C1 segment of cervical spinal cord (tissue), 14 donors: ENCODE data around the gene CFDP1.

Source experiments
- DNase-seq, 14 donors: peaks; one replicate each; lab custom pipeline; 2025; lab: John Stamatoyannopoulos, UW

CFDP1 gene

DNA sequence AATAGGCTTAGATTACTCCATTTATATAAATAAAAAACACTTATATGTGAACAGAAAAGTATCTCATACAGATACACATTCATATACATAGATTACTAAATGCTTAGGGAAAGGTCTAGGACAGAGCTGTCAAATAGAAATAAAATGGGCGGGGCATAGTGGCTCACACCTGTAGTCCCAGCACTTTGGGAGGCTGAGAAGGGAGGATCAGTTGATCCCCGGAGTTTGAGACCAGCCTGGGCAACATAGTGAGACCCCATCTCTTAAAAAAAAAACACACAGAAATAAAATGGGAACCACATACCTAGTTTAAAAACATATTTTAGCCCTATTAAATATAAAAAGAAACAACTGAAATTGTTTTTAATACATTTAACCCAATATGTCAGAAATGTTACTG is 58.9 kb downstream of the CFDP1 start:
- no peak for DNase-seq

DNA sequence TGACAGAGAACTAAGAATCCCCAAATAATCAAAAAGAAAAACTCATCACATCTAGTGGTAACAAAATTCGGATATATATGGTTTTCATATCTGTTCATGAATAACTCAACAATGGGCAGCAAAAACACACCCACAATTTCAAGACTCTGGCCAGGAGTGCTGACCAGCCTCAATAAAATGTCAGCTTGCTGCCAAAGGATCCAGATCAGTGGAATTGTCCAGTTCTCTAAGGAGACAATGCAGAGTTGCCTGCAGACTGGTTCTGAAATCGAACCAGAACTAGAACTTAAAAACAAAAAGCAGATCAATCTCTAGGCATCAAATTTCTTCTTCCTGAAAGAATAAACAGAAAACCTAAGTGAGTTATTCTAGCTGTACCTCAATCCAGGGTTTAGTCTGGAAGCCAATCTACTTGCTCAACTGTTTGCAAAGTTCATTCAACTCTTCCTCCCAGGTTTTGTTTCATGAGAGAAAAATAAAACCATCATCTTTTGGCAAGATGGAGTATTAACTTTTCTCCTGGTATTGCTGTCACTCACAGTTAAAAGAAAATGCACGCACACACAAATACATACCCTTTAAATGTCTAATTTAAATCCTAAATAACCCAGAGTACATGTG is 61.0 kb downstream of the CFDP1 start:
- DNase-seq = no peak

- no peak for DNase-seq
Measured at GRCh38 chr16:75371171-75371570, 62.1 kb downstream of the CFDP1 start.

DNA sequence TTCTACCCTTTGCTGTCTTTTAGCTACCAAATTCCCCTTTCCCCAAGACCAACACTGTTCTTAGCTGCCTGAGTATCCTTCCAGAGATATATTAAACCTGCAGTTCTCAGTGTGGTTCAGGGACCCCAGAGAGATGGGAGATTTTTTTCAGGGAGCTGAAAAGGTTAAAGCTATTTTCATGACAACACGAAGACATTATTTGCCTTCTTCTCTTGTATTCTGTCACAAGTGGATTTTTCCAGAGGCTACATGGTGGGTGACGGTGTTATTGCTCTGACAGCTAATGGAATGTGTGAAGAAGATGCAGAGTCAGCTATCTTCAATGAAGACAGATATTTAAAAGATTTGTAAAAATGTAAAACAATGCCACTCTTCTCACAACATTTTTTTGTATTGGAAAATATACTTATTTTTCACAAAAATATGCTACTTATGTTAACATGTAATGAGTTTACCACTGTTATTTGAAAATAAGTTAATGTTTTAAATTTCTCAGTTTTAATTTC is 69.0 kb downstream of the CFDP1 start:
- no peak for DNase-seq

- no peak for DNase-seq
Measured at GRCh38 chr16:75362846-75363245, 70.5 kb downstream of the CFDP1 start.

GRCh38 chr16:75361936-75362335 is 71.4 kb downstream of the CFDP1 start:
- no peak for DNase-seq

GRCh38 chr16:75354170-75354569 is 79.1 kb downstream of the CFDP1 start:
- no peak for DNase-seq

DNA sequence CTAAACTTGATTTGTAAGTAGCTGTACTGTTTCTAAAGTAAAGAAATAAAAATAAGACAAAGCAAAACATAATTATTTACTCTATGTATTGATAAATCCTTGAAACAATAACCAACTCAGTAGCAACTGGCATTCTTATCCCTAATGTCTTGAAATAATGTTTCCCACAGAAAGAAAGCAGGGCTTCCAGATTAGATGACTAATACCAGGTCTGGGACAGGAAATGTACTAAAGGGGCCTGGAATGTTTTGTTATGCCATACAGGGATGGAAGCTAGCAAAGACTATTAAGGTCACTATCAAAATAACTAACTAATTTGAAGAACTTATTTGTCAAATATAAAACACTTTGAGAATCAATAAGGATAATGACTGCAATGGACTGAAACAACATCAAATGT is 82.1 kb downstream of the CFDP1 start:
- DNase-seq = no peak

GRCh38 chr16:75345711-75346110 is 87.6 kb downstream of the CFDP1 start:
- DNase-seq = no peak

DNA sequence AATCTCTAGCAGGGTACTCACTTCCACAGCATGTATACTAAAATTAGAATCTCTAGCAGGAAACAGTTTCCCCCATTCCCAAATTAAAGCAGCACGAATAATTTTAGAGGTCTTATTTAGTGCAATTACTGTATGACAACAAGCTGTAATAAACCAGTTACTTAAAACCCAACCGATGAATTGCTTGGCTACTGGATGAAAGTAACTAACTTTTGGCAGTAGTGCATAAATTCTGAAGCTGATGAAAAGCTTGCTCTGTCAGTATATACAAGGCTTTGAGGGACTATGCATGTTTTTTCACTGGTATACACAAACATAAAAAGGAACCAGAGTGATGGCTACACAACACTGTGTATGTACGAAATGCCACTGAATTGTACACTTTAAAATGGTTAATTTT is 89.4 kb downstream of the CFDP1 start:
- no peak for DNase-seq

DNA sequence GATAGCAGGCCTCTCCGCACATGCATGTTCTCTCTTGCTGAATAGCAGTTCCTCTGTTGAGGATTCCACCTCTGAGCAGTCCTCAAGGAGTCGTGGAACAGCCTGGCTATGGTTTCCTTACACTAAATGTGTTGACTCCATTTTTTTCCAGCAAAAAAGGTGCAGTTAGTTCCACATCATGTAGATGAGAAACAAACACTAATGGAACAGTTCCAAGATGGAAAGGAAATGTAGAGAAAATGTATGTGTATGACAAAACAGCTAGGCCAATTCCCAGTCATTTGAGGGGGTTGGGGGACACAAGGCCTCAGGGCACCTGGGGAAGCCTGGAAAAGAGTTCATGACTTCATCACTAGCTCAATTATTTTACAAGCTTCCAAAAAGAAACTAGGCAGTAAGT is 90.0 kb downstream of the CFDP1 start:
- DNase-seq = no peak

- DNase-seq = no peak
Measured at GRCh38 chr16:75342308-75342811, 90.9 kb downstream of the CFDP1 start.

DNA sequence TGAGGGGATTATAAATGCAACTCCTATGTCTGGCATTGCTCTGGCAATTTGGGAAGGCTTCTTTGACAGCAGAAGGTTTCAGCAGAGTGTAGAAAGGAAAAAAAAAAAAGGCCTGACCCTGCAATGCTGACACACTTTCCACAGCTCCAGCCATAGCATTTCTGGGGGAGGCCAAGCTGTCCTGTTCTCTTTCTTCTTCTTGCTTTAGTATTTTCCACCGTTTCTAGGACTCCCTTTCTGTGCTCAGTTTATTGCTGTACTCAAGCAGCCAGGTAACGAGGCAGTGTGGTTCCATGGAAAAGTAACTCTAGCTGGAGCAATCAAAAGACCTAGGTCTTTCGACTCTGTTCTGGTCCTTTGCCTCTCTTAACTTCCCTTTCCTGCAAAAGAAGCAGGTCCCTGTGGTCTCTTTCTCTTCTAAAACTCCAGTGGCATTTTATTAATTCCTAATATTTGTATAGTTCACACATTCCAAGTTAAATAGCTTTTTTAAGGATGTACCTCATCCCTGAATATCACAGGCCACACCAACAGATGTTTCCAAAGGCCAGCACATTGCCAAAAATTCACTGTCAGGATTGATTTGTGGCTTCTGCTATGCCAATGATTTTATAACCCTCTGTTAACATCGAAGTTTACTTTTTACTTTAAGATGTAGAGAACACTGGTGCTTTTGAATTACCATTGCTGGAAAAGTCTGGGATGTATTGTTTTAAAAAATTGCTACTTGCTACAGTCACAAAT is 91.6 kb downstream of the CFDP1 start:
- DNase-seq = no peak

- no peak for DNase-seq
Measured at GRCh38 chr16:75340741-75341491, 92.4 kb downstream of the CFDP1 start.

DNA sequence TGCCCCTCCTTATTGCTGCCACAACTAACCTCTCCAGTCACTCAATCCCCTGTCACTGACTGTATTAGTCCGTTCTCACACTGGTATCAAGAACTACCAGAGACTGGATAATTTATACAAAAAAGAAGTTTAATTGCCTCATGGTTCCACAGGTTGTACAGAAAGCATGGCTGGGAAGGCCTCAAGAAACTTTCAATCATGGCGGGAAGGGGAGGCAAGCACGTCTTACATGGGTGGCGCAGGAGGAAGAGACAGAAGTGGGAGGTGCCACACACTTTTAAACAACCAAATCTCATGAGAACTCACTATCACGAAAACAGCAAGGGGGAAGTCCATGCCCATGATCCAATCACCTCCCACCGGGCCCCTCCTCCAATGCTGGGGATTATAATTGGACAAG is 95.9 kb downstream of the CFDP1 start:
- DNase-seq = no peak

GRCh38 chr16:75336521-75336920 is 96.8 kb downstream of the CFDP1 start:
- DNase-seq = no peak

DNA sequence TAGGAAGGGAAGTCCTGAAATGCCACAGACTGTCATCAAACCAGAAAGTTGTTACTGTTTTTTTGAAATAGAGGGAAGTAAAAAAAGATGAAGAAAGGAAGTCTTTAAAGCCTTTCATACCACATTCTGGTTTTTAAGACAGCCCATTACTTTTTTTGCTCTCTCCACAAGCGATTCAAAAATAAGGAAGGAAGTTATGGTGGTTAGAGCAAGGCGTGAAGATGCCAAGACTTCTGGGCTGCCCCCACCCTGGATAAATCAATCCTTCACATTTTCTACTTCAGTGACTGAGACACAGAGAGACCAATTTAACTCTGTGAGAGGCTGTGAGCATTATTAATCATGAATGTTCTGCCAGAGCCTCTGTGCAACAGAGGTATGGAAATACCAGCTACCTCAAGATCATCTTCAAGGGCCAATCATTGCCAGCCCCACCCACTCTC is 99.6 kb downstream of the CFDP1 start:
- DNase-seq = no peak

- DNase-seq = no peak
Measured at GRCh38 chr16:75329943-75330342, 103.4 kb downstream of the CFDP1 start.

DNA sequence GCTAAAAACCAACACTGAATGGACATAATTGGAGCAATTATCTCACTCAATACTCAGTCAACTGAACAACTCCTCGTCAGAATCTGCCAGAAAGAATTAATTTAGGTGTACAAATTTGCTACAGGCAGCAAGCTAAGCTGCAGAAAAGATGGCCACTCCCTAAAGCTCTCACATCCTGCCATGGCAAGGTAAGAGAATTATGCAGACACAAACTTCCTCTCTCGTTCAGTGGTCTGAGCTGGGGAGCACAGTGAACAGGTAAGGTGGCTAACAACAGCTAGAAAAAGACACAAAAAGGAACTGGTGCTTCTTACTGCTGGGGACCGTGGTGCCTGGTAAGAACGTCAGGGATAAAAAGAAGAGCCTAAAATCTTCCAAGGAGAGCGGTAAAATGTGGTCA is 107.0 kb downstream of the CFDP1 start:
- no peak for DNase-seq

- no peak for DNase-seq
Measured at GRCh38 chr16:75323933-75324332, 109.4 kb downstream of the CFDP1 start.

DNA sequence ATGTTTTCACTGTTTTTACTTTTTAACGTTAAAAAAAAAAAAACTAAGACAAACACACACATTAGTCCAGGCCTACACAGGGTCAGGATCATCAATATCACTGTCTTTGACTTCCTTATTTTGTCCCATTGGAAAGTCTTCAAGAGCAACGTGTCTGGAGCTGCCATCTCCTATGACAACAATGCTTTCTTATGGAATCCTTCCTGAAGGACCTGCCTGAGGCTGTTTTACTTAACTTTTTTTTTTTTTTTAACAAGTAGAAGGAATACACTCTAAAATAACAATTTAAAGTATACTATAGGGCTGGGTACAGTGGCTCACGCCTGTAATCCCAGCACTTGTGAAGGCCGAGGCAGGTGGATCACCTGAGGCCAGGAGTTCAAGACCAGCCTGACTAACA is 110.1 kb downstream of the CFDP1 start:
- no peak for DNase-seq

DNA sequence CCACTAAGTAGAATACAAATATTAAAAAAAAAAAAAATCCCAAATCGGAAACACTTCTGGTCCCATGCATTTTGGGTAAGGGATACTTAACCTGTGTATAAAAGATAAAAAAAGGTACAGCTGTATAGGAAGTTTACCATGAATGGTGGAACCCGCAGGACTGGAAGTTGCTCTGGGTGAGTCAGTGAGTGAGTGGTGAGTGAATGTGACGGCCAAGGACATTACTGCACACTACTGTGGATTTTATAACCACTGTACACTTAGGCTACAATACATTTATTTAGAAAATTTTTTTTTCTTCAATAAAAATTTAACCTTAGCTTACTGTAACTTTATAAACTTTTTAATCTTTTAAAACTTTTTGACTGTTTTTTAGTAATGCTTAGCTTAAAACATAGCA is 110.6 kb downstream of the CFDP1 start:
- no peak for DNase-seq
